HG02970 (cell line): ENCODE results near the gene EBLN2.
"Not testable (repeated sequence)": the region's sequence is repeated elsewhere in the genome, so short reads cannot be mapped to it uniquely, and the experiment has no call there.

ENCODE experiments used
- ATAC-seq: cut with Tn5 transposase; IDR thresholded peaks from one replicate; pipeline ENCODE4 v1.9.1; 2021; ENCODE audit warnings: mild to moderate bottlenecking, moderate library complexity, moderate number of reproducible peaks; ENCODE audit not compliant: unreplicated experiment, low FRiP score

Gene EBLN2

GRCh38 chr3:73056845-73057150 lies 4.7 kb upstream of the EBLN2 start:
- no peak for ATAC-seq

- no peak for ATAC-seq
These were observed 1.1 kb upstream of the EBLN2 start for GRCh38 chr3:73060302-73060723.

GRCh38 chr3:73066243-73066642 lies 4.8 kb downstream of the EBLN2 start:
- ATAC-seq, result not testable (repeated sequence)

- no peak for ATAC-seq
These were observed 7.0 kb downstream of the EBLN2 start for GRCh38 chr3:73068419-73068818.

GRCh38 chr3:73069187-73069586 lies 7.7 kb downstream of the EBLN2 start:
- no peak for ATAC-seq

- no peak for ATAC-seq
These were observed 8.5 kb downstream of the EBLN2 start for GRCh38 chr3:73069775-73070444.

- no peak for ATAC-seq
These were observed 9.5 kb downstream of the EBLN2 start for GRCh38 chr3:73070675-73071575.

- no peak for ATAC-seq
These were observed 10.5 kb downstream of the EBLN2 start for GRCh38 chr3:73071952-73072351.

- no peak for ATAC-seq
These were observed 11.2 kb downstream of the EBLN2 start for GRCh38 chr3:73072634-73073033.

GRCh38 chr3:73073091-73073707 lies 11.7 kb downstream of the EBLN2 start:
- ATAC-seq, result no peak

- no peak for ATAC-seq
These were observed 13.3 kb downstream of the EBLN2 start for GRCh38 chr3:73074781-73075180.

GRCh38 chr3:73080216-73080966 lies 18.9 kb downstream of the EBLN2 start:
- no peak for ATAC-seq

- ATAC-seq, result no peak
These were observed 19.7 kb downstream of the EBLN2 start for GRCh38 chr3:73081140-73081539.

GRCh38 chr3:73084170-73084569 lies 22.7 kb downstream of the EBLN2 start:
- no peak for ATAC-seq

GRCh38 chr3:73086071-73086494 lies 24.6 kb downstream of the EBLN2 start:
- no peak for ATAC-seq

GRCh38 chr3:73094129-73094528 lies 32.7 kb downstream of the EBLN2 start:
- ATAC-seq, result no peak

- no peak for ATAC-seq
These were observed 33.5 kb downstream of the EBLN2 start for GRCh38 chr3:73094951-73095350.

GRCh38 chr3:73096169-73096568 lies 34.7 kb downstream of the EBLN2 start:
- no peak for ATAC-seq

GRCh38 chr3:73098026-73098425 lies 36.6 kb downstream of the EBLN2 start:
- ATAC-seq, result no peak

- ATAC-seq, result no peak
These were observed 37.4 kb downstream of the EBLN2 start for GRCh38 chr3:73098873-73099272.
